ENCODE measurements around the gene PRR15. TPM values are rescaled to one million over a fixed set of nuclear protein-coding genes. Genes with fewer than 3 reads are reported as not detected.
A peak's percentile ranks its signal among the peaks of the same experiment; 100 is the strongest.

Gene PRR15
- total RNA-seq, 1 donor from 2014 or later, result 0.77 TPM

- TF ChIP-seq EZH2 (IDR thresholded peaks at IDR 0.05) (no peak), CTCF (IDR thresholded peaks at IDR 0.05) (no peak), EZH2phosphoT487 (IDR thresholded peaks at IDR 0.05) (no peak)
- Histone ChIP-seq H3K36me3 (no peaks in the 10 kb centered on the region), H3K9me3 (ENCODE audit: low read depth) (no peaks in the 10 kb centered on the region), H3F3A (ENCODE audit: low read depth) (no peaks in the 10 kb centered on the region), H4K20me1 (ENCODE audit: low read depth) (no peaks in the 10 kb centered on the region), H3K27ac (no peak overlapping the region), H3K9ac (no peak overlapping the region), H2AFZ (replicated peaks) (no peak overlapping the region), H3K4me2 (no peak overlapping the region), H3K27me3 (no peaks in the 10 kb centered on the region), H3K79me2 (ENCODE audit: low read depth) (no peaks in the 10 kb centered on the region), H3K4me3 (no peak overlapping the region), H3K4me1 (no peaks in the 10 kb centered on the region)
- no peak overlapping the region for H3K27ac Mint-ChIP-seq
- peaks cover 2% of the 10 kb centered on the region for H3K9me3 Mint-ChIP-seq
- no peaks in the 10 kb centered on the region for H3K36me3 Mint-ChIP-seq
- H3K4me3 Mint-ChIP-seq, result no peak overlapping the region
- DNase-seq (ENCODE audit: low spot score), result no peak
- H3K4me1 Mint-ChIP-seq, result no peaks in the 10 kb centered on the region
- H3K27me3 Mint-ChIP-seq (ENCODE audit: insufficient read depth, low read depth), result peaks cover 4% of the 10 kb centered on the region
These were observed 23.7 kb downstream of the PRR15 start for GRCh38 chr7:29587195-29587808.

GRCh38 chr7:29588212-29588611, 24.6 kb downstream of the PRR15 start:
- Histone ChIP-seq H3K9me3 (ENCODE audit: low read depth) (no peaks in the 10 kb centered on the region), H3K79me2 (ENCODE audit: low read depth) (no peaks in the 10 kb centered on the region), H3K9ac (no peak overlapping the region), H3K27me3 (no peaks in the 10 kb centered on the region), H3K4me3 (no peak overlapping the region), H3K4me1 (no peaks in the 10 kb centered on the region), H3F3A (ENCODE audit: low read depth) (no peaks in the 10 kb centered on the region), H3K36me3 (no peaks in the 10 kb centered on the region), H4K20me1 (ENCODE audit: low read depth) (no peaks in the 10 kb centered on the region), H2AFZ (replicated peaks) (no peak overlapping the region), H3K27ac (no peak overlapping the region), H3K4me2 (no peak overlapping the region)
- H3K27ac Mint-ChIP-seq, result no peak overlapping the region
- no peak for TF ChIP-seq EZH2phosphoT487 (IDR thresholded peaks at IDR 0.05)
- no peak for TF ChIP-seq CTCF (IDR thresholded peaks at IDR 0.05)
- no peak for TF ChIP-seq EZH2 (IDR thresholded peaks at IDR 0.05)
- H3K36me3 Mint-ChIP-seq, result no peaks in the 10 kb centered on the region
- H3K4me1 Mint-ChIP-seq, result no peaks in the 10 kb centered on the region
- H3K9me3 Mint-ChIP-seq, result peaks cover 2% of the 10 kb centered on the region
- no peak overlapping the region for H3K4me3 Mint-ChIP-seq
- DNase-seq (ENCODE audit: low spot score), result no peak
- H3K27me3 Mint-ChIP-seq (ENCODE audit: insufficient read depth, low read depth), result peaks cover 4% of the 10 kb centered on the region

DNA sequence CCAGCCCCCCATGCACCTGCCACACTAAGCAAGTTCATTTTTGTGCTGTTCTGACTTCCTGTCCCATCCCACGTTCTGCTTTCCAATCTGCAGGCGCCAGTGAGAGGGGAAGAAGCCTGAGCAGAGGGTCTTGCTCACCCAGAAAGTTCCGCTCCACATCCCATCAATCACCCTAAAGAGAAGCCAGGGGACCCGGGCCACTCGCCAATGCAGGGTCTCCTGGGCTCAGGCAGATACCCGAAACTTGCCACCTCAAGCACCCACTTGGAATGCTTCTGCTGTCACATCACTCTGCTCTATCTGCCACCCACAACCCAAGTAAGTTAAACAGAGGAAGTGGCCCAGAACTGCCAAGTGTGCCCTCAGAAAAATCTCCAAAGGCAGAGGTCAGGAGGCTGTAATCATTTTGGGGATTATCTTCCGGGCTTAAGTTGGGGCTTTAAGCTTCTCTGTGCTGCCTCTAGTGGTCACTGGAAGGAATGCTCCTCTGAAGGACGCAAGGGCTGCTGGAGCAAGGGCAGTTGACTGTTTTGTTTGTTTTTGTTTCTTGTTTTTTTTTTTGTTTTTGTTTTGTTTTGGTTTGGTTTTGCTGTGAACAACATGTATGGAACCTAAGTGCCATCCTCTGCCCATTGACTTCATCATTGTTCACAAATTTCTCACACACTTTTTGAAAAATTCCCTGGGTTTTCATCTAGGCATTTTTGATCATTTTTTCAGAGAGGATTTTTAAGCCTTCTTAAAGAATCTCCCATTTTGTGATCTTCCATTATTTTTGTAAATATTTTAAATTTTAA, 25.5 kb downstream of the PRR15 start:
- no peaks in the 10 kb centered on the region for H3K36me3 Mint-ChIP-seq
- Histone ChIP-seq H3K36me3 (no peaks in the 10 kb centered on the region), H3K27ac (no peak overlapping the region), H3K79me2 (ENCODE audit: low read depth) (no peaks in the 10 kb centered on the region), H3K9ac (no peak overlapping the region), H3K27me3 (no peaks in the 10 kb centered on the region), H3K9me3 (ENCODE audit: low read depth) (no peaks in the 10 kb centered on the region), H2AFZ (replicated peaks) (peak overlapping the region; percentile 42), H3K4me3 (no peak overlapping the region), H3K4me1 (no peaks in the 10 kb centered on the region), H4K20me1 (ENCODE audit: low read depth) (no peaks in the 10 kb centered on the region), H3K4me2 (no peak overlapping the region), H3F3A (ENCODE audit: low read depth) (no peaks in the 10 kb centered on the region)
- no peak for TF ChIP-seq EZH2phosphoT487 (IDR thresholded peaks at IDR 0.05)
- peak; percentile 96 for TF ChIP-seq CTCF (IDR thresholded peaks at IDR 0.05)
- peaks cover 2% of the 10 kb centered on the region for H3K9me3 Mint-ChIP-seq
- no peaks in the 10 kb centered on the region for H3K4me1 Mint-ChIP-seq
- H3K4me3 Mint-ChIP-seq, result no peak overlapping the region
- no peak overlapping the region for H3K27ac Mint-ChIP-seq
- peak; percentile 84 for DNase-seq (ENCODE audit: low spot score)
- peaks cover 4% of the 10 kb centered on the region for H3K27me3 Mint-ChIP-seq (ENCODE audit: insufficient read depth, low read depth)

Data from neural progenitor cell (in vitro differentiated cells).